Mesenchymal stem cell (in vitro differentiated cells and primary cell): ENCODE results near the gene HAL.

Source experiments
- DNase-seq: peaks from one replicate; pipeline ENCODE4 v3.0.0-alpha.2; 2013
- H2AFZ ChIP-seq: one replicate; pipeline ENCODE4 v1.6.1; 2013; ENCODE audit warnings: low read depth, mild to moderate bottlenecking, control low read depth, inconsistent platforms, low read length, moderate library complexity
- H2AK5ac ChIP-seq: 2 replicates; pipeline ENCODE4 v1.6.1; 2013; ENCODE audit warnings: low read length, moderate library complexity, mild to moderate bottlenecking, inconsistent platforms; ENCODE audit not compliant: severe bottlenecking
- H2BK120ac ChIP-seq: one replicate; pipeline ENCODE4 v1.6.1; 2013; ENCODE audit warnings: low read depth, mild to moderate bottlenecking, inconsistent platforms, low read length, moderate library complexity
- H2BK12ac ChIP-seq, 2 experiments: one replicate each; pipeline ENCODE4 v1.6.1; 2013; ENCODE audit warnings: inconsistent platforms in 2 of 2, low read length in 2 of 2, mild to moderate bottlenecking in 2 of 2, moderate library complexity in 2 of 2, control low read depth in 1 of 2
- H2BK15ac ChIP-seq: one replicate; pipeline ENCODE4 v1.6.1; 2013; ENCODE audit warnings: mild to moderate bottlenecking, low read depth, inconsistent platforms; ENCODE audit not compliant: poor library complexity, severe bottlenecking
- H2BK5ac ChIP-seq: 2 replicates; pipeline ENCODE4 v1.6.1; 2013; ENCODE audit warnings: low read depth, mild to moderate bottlenecking, low read length, control low read depth, inconsistent platforms; ENCODE audit not compliant: poor library complexity, severe bottlenecking
- H3K14ac ChIP-seq, 2 experiments: one replicate each; pipeline ENCODE4 v1.6.1; 2013; ENCODE audit warnings: inconsistent platforms in 2 of 2, low read length in 2 of 2, control low read depth in 1 of 2, mild to moderate bottlenecking in 1 of 2, moderate library complexity in 1 of 2
- H3K18ac ChIP-seq, 2 experiments: one replicate each; pipeline ENCODE4 v1.6.1; 2013; ENCODE audit warnings: inconsistent platforms in 2 of 2, low read length in 2 of 2, control low read depth in 1 of 2, low read depth in 1 of 2, mild to moderate bottlenecking in 1 of 2
- H3K23ac ChIP-seq, 2 experiments: one replicate each; pipeline ENCODE4 v1.6.1; 2013; ENCODE audit warnings: inconsistent platforms in 2 of 2, low read length in 2 of 2, mild to moderate bottlenecking in 2 of 2, moderate library complexity in 2 of 2, control low read depth in 1 of 2
- H3K27ac ChIP-seq: 2 replicates; pipeline ENCODE4 v1.5.1; 2013; ENCODE audit warnings: mild to moderate bottlenecking, moderate library complexity, low read length, control low read depth, inconsistent platforms; ENCODE audit not compliant: poor library complexity, severe bottlenecking
- H3K27me3 ChIP-seq, 2 experiments: 2 replicates each; pipeline versions ENCODE4 v1.6.1 to v1.7.0; 2013; ENCODE audit warnings: low read length in 2 of 2, mild to moderate bottlenecking in 2 of 2, moderate library complexity in 2 of 2, control low read depth in 1 of 2, inconsistent platforms in 1 of 2; ENCODE audit not compliant: control insufficient read depth in 1 of 2, insufficient read depth in 1 of 2
- H3K36me3 ChIP-seq, 2 experiments: 2 replicates each; pipeline versions ENCODE4 v1.6.1 to v1.7.0; 2013; ENCODE audit warnings: low read length in 2 of 2, control low read depth in 1 of 2, inconsistent platforms in 1 of 2, low read depth in 1 of 2, mild to moderate bottlenecking in 1 of 2; ENCODE audit not compliant: insufficient read depth in 2 of 2, control insufficient read depth in 1 of 2
- H3K4ac ChIP-seq, 2 experiments: one replicate each; pipeline ENCODE4 v1.6.1; 2013; ENCODE audit warnings: inconsistent platforms in 2 of 2, low read length in 2 of 2, mild to moderate bottlenecking in 2 of 2, moderate library complexity in 2 of 2, control low read depth in 1 of 2, low read depth in 1 of 2
- H3K4me1 ChIP-seq: 2 replicates; pipeline ENCODE4 v1.6.1; 2013; ENCODE audit warnings: low read depth, low read length, control low read depth; ENCODE audit not compliant: control insufficient read depth, insufficient read depth
- H3K4me2 ChIP-seq: 2 replicates; pipeline ENCODE4 v1.6.1; 2013; ENCODE audit warnings: low read length, mild to moderate bottlenecking, inconsistent platforms; ENCODE audit not compliant: poor library complexity, severe bottlenecking
- H3K4me3 ChIP-seq, 2 experiments: 2 replicates each; pipeline versions ENCODE4 v1.5.1 to v1.7.0; 2013; ENCODE audit warnings: low read length in 2 of 2, mild to moderate bottlenecking in 2 of 2, control low read depth in 1 of 2, low read depth in 1 of 2; ENCODE audit not compliant: insufficient read depth in 1 of 2
- H3K79me1 ChIP-seq: replicated peaks from 2 replicates; pipeline ENCODE4 v1.6.1; 2013; ENCODE audit warnings: mild to moderate bottlenecking, control low read depth, low read length, inconsistent platforms; ENCODE audit not compliant: poor library complexity, severe bottlenecking
- H3K9ac ChIP-seq: 2 replicates; pipeline ENCODE4 v1.7.0; 2013; ENCODE audit warnings: mild to moderate bottlenecking, low read length, moderate library complexity
- H3K9me3 ChIP-seq: 2 replicates; pipeline ENCODE4 v1.7.0; 2013; ENCODE audit warnings: mild to moderate bottlenecking, low read length; ENCODE audit not compliant: control insufficient read depth
- H4K8ac ChIP-seq: one replicate; pipeline ENCODE4 v1.6.1; 2013; ENCODE audit warnings: inconsistent platforms, mild to moderate bottlenecking, low read length, moderate library complexity
- H4K91ac ChIP-seq: one replicate; pipeline ENCODE4 v1.6.1; 2013; ENCODE audit warnings: mild to moderate bottlenecking, low read length, inconsistent platforms
- WGBS: methylation state at CpG from one replicate; pipeline ENCODE4 v1.1.7; 2013; ENCODE audit warnings: mixed read lengths; 5-methylcytosine and 5-hydroxymethylcytosine counted together

The HAL gene

GRCh38 chr12:95940514-95940913, 55.6 kb downstream of the HAL start:
- H3K4me3 ChIP-seq = no peak overlapping the region
- no peak overlapping the region for H2BK12ac ChIP-seq
- no peak for DNase-seq
- H3K18ac ChIP-seq = no peak overlapping the region
- no peak overlapping the region for H3K4me2 ChIP-seq
- no peaks in the 10 kb centered on the region for H3K79me1 ChIP-seq
- H3K36me3 ChIP-seq = no peaks in the 10 kb centered on the region
- H2BK15ac ChIP-seq = no peak overlapping the region
- 45% methylated on average over 4 of the region's 6 CpGs for WGBS
- H4K8ac ChIP-seq = no peak overlapping the region
- H2BK120ac ChIP-seq = no peak overlapping the region
- H3K4me1 ChIP-seq = peaks cover 6% of the 10 kb centered on the region
- no peak overlapping the region for H3K27ac ChIP-seq
- H2BK5ac ChIP-seq = no peak overlapping the region
- no peak overlapping the region for H4K91ac ChIP-seq
- H2AFZ ChIP-seq = no peak overlapping the region
- H3K27me3 ChIP-seq = peaks cover 4 to 7% of the 10 kb centered on the region in 2 experiments
- H3K9me3 ChIP-seq = no peaks in the 10 kb centered on the region
- H3K23ac ChIP-seq = no peak overlapping the region
- H2AK5ac ChIP-seq = no peak overlapping the region
- H3K14ac ChIP-seq = no peak overlapping the region
- no peak overlapping the region for H3K9ac ChIP-seq
- H3K4ac ChIP-seq = no peak overlapping the region
